NK-92 (cell line): Measurements from ENCODE around the gene DOCK4.
"Not testable (repeated sequence)": the region's sequence is repeated elsewhere in the genome, so short reads cannot be mapped to it uniquely, and the experiment has no call there.

Experiments used
- DNase-seq: peaks from one replicate; lab custom pipeline; 2025; ENCODE audit not compliant: unreplicated experiment; lab: John Stamatoyannopoulos, UW

Gene DOCK4

DNA sequence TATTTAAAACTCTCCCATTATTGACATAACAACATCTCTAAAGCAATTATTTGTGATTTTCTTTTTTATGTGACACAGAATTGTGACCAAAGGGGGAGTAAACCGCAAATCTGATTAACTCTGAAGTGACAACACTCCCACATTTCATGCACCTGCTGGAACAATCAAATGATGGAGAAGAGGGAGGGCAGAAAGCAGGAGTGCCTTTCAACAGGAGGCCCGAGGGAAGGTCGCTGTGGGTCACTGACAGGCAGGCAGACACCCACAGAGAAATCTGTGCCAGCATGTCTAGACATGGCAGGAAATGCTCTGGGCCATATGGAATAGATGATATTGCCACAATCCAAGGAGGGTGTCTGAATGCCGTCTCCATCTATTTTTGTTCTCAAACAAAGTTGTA is 247.3 kb downstream of the DOCK4 start:
- no peak for DNase-seq

GRCh38 chr7:111958431-111958830 is 247.8 kb downstream of the DOCK4 start:
- DNase-seq: no peak

DNA sequence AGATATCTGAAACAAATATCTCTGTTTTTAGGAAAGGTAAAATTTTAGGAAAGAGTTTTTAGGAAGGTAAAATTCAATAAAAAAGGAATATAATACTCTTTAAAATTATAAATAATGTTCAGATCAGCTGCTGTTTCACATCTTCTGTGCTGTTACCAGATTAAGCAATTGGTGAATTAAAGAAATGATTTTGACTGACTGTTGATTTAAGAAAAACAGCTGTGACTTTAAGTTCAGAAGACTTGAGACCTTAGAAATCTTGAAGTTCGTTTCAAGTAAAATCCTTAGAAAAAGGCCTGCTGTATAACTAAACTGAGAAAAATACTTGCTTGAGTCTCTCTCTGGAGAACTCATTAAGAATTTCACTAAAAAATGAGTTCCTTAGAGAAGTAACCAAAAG is 250.6 kb downstream of the DOCK4 start:
- no peak for DNase-seq

DNA sequence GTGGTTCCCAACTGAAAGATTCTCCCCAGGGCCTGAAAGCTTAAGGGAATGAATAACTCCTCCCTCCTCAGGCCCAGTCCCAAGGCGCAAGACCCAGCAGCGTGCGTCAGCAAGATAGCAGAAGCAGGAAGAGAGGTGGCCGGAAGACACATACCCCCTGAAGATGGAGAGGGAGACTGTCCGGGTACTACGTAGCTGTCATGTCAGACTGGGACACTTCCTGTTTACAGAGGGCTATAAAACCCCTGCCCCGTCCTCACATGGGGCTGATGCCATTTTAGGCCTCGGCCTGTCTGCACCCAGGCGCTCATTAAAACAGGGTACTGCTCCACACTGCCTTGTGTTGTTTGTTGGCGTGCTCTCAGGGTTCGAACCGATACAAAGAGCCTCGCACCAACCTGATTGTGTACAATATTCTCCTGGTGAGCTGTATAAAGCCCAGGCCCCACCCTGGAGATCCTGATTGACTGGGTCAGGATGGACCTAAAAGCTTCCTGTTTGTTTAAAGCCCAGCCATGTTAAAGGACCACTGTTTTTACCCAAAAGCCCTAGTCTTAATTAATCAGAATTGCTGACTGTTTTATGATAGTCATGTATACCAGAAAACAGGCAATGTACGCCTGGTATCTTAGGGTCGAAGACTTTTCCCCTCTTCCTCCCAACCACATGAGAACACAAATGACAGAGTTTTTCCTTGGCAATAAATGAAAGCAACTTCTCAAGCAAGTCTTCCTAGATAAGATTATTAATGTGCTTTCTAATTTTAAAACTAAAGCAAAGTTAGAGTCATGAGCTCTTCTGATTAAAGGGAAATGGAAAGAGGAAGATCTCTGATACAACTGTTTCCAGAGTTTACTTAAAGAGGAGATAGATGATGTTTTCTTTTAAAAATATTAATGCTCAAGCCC is 251.5 kb downstream of the DOCK4 start:
- DNase-seq: no peak

DNA sequence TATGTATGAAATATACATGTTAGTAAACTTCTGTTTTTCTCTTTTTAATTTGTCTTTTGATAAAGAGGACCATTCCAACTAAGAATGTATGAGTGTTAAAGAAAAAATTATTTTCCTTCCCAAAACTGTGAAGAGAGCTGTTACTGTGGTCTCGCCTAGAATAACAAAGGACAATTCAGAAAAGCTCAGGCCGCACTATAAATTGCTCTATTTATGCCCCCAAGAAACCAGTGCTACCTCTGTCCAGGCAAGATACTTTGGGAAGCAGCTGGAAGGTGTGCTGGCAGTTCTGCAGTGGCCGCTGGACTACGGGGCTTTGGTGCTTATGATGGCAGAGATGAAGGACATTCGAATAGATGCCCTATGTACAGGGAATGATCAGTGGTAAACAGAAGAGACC is 252.1 kb downstream of the DOCK4 start:
- DNase-seq: no peak

DNA sequence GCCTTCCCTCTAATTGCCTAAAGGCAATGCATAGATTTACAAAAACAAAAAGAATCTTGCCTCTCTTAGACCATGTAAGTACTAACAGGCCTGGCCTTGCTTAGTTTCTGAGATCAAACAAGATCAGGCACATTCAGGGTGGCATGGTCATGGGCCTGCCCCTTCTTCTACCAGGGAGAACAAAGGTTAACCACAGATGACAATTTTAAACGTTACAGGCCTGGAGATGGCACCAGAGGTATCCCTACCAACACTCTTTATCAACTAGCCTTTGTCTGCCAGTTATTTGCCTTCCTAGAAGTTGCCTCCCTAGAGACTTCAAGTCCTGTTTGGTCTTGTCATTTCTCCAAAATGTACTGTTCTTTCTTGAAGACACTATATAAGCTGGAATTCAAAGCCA is 252.6 kb downstream of the DOCK4 start:
- DNase-seq: no peak

- no peak for DNase-seq
Measured at GRCh38 chr7:111952783-111953182, 253.4 kb downstream of the DOCK4 start.

- no peak for DNase-seq
Measured at GRCh38 chr7:111951052-111951451, 255.1 kb downstream of the DOCK4 start.

DNA sequence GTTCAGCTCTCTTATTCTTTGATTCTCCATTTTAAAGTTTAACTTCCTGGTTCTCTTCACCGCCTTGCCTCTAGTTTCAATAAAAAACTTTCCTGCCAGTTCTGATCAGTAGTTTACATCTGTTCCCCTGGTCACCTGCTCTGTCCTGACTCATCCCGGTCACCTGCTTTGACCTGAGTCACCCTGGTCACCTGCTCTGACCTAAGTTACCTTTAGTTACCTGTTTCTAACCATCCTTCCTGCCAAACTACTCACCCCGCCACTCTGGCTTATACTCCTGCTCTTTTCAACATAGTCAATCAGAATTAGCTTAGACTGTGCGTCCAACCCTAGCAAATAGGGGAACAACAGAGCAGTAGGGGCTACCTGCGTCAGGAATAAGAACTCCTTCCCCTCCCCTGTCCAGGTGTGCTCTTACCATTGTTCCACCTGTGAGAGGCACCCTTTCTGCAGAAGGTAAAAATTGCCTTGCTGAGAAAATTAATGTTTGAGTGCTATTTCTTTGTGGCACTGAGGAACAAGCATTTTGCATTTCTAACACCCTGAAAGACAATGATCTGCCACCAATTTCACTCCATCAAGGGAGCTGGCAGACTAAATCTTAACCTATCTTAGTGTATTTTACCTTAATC is 263.6 kb downstream of the DOCK4 start:
- no peak for DNase-seq

DNA sequence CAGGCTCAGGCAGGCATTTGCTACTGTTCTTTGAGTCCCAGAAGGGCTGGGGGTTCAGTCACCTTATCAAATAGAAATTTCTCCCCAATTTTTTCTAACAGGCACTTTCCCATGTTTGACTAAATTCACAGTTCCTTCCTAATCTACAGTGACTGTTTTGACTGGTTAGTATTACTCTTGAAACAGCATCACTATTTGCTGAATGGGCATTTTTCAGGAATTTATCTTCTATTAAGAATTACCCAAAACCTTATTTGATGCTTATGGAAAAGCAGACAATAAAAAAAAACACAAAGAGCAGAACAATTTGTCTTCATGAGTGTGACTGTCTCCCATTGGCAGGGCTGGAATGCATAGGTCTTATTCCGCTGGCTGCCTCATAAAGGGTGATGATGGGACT is 269.0 kb downstream of the DOCK4 start:
- DNase-seq: no peak

GRCh38 chr7:111933609-111934008 is 272.6 kb downstream of the DOCK4 start:
- no peak for DNase-seq

- DNase-seq: no peak
Measured at GRCh38 chr7:111931958-111932357, 274.2 kb downstream of the DOCK4 start.

GRCh38 chr7:111931016-111931517 is 275.1 kb downstream of the DOCK4 start:
- DNase-seq: no peak

GRCh38 chr7:111929264-111929663 is 276.9 kb downstream of the DOCK4 start:
- DNase-seq: no peak

GRCh38 chr7:111927353-111928019 is 278.7 kb downstream of the DOCK4 start:
- DNase-seq: no peak

GRCh38 chr7:111920329-111920728 is 285.9 kb downstream of the DOCK4 start:
- DNase-seq: no peak

DNA sequence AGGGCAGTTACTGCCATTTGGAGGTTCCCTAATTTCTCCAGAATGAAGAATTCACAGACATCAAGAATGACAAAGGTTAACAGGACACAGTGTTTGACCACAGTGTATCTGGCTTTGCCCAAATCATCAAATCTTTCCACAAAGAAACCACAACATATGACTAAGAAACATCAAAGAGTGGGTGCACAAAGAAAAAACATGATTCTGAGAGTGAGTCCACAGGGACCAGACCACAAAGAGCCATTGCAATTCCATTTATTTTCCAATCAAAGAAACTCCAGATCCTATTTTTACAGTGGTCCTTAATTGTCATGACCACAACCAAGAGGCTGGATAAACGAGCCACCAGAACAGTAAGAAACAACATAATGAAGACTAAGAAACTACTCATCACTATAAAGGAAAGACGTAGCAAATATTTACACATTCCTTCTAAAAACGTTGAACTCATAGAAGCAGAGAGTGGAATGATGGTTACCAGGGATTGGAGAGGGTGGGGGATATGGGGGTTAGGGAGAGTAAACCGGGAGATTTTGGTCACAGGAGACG is 286.5 kb downstream of the DOCK4 start:
- no peak for DNase-seq

DNA sequence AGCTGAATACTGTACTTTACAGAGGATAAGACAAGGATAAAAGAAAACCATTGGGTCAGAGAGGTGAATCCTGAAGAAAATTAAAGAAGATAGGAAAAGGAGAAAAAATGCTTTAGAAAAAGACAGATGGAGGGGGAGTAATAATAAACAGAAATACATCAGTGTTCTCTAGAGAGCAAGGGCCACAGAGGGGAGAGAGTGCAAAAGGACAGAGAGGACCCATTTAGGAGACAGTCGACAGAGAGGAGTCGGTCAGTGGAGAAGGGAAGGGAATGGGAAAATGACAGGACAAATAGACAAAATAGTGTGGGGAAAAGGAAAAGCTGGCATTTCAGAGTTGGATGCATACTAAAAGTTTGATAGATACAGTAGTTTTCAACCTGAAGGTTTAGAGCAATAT is 287.0 kb downstream of the DOCK4 start:
- DNase-seq: no peak

DNA sequence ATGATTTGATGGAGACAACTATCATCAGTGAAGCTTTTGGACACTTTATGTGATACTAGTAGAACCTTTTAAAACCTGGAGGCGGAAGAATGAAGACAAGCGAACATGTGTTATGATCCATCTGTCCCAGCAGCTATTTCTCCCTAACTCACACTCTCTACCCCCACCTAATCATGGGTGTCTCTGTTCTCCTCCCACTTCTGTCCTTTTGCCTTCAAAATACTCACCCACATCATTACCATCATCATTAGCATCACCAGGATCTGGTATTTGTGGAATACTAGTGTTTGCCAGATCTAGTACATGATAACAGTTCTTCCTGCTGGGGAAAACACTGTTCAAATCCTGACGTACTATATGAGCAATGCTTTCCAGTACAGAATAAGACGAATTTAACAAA is 287.7 kb downstream of the DOCK4 start:
- no peak for DNase-seq

GRCh38 chr7:111917404-111917803 is 288.8 kb downstream of the DOCK4 start:
- not testable (repeated sequence) for DNase-seq

DNA sequence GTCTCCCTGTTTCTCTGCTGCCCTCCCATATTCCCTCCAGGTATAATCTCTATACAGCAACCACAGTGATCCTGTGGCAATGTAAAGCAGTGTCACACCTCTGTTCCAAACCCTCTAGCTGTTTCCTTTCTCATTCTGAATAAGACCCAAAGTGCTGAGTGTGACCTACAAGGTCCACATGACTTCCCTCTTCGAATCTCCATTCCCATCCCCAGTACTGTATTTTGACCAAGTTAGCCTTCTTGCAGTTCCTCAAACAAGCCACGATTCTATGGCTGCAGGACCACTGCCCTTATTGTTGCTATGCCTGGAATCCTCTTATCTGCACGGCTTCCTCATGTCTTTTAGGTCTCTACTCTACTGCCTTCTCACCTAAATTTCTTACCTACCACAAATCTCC is 291.9 kb downstream of the DOCK4 start:
- DNase-seq: no peak
